ENCODE measurements around the gene ST3GAL5.

Gene ST3GAL5

DNA sequence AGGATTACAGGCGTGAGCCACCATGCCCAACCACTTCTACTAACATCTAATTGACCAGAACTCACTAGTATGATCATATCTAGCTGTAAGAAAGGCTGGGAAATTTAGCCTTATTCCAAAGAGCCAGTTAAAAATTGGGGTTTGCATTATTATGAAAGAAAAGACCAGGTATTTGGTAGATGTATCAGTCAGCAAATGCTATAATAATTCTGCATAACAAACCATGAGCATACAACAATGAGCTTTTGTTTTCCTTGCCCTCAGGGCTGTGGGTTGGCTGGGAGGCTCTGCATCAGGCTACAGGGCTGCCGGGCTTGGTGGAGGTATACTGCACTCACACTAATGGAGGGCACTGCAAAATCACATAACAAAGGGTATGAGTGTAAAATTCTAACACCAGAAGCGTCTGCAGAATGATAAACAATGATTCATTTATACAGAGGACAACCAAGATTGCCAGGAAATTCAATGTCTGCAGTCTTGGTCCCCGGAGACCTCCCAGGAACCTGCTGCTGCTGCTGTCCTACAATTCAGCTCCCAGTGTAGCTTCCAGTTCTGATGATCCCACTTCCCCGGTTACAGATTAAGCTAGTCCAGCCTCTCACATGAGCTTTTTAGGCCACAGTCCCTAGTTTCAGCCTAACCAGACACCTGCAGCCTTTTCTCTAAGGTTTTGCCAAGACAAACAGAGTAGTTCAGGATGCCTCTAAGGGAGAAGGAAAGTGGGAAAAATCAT lies 32.2 kb upstream of the ST3GAL5 start:
- DNase-seq, result no peak
- Histone ChIP-seq H3K27me3 (ENCODE audit: insufficient read depth, low read depth, severe bottlenecking) (no peaks in the 10 kb centered on the region), H3K4me3 (ENCODE audit: low read depth, low read length) (no peak overlapping the region), H3K36me3 (no peaks in the 10 kb centered on the region), H3K9me3 (ENCODE audit: severe bottlenecking) (no peaks in the 10 kb centered on the region), H3K27ac (no peak overlapping the region)
- TF ChIP-seq, protein P1, sequence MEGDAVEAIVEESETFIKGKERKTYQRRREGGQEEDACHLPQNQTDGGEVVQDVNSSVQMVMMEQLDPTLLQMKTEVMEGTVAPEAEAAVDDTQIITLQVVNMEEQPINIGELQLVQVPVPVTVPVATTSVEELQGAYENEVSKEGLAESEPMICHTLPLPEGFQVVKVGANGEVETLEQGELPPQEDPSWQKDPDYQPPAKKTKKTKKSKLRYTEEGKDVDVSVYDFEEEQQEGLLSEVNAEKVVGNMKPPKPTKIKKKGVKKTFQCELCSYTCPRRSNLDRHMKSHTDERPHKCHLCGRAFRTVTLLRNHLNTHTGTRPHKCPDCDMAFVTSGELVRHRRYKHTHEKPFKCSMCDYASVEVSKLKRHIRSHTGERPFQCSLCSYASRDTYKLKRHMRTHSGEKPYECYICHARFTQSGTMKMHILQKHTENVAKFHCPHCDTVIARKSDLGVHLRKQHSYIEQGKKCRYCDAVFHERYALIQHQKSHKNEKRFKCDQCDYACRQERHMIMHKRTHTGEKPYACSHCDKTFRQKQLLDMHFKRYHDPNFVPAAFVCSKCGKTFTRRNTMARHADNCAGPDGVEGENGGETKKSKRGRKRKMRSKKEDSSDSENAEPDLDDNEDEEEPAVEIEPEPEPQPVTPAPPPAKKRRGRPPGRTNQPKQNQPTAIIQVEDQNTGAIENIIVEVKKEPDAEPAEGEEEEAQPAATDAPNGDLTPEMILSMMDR (IDR thresholded peaks at IDR 0.05; ENCODE audit: low read depth, low read length), result no peak

DNA sequence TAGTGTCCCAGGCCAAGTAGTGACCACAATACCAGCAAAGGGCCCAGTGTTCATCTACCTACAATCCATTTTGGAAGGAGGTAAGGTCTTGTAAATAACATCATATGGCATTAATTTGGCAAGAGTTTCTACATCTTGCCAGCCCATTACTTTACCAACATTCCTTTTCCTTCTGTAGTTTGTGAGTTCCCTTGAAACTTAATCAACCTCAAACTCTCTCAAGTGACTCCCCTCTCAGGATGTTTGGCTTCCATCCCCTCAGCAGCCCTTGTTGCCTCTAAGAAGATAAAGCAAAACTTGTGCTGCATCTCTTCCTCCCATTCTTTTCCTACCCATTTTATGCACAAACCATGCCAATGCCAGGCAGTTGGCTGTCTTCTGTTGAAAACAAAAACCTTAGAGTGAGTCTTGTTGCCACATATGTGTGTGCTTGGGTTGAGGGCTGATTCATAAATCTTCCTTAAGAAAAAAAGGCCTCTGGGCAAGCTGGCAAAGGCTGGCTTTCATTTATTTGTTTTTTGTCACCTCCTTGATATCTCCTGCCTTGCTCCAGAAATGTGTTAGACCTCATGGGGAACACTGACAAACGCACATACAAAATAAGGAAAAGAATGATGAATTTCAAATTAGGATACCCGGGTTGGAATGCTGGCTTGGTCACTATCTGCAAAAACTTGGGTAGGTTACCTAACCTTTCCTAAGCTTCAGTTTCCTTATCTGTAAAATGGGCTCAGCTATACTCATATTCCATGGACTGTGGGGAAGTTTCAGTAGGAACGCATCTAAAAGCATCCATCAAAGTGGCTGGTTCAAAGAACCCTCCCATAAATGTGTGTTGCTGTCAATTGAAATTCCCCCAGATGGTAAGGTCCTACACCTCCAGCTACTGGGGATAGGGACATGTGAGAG lies 29.4 kb upstream of the ST3GAL5 start:
- Histone ChIP-seq H3K27me3 (ENCODE audit: insufficient read depth, low read depth, severe bottlenecking) (no peaks in the 10 kb centered on the region), H3K9me3 (ENCODE audit: severe bottlenecking) (no peaks in the 10 kb centered on the region), H3K4me3 (ENCODE audit: low read depth, low read length) (no peak overlapping the region), H3K27ac (no peak overlapping the region), H3K36me3 (no peaks in the 10 kb centered on the region)
- TF ChIP-seq, protein P1 (IDR thresholded peaks at IDR 0.05; ENCODE audit: low read depth, low read length), result no peak
- DNase-seq, result no peak

- Histone ChIP-seq H3K36me3 (no peaks in the 10 kb centered on the region), H3K4me3 (ENCODE audit: low read depth, low read length) (no peak overlapping the region), H3K9me3 (ENCODE audit: severe bottlenecking) (no peaks in the 10 kb centered on the region), H3K27ac (no peak overlapping the region), H3K27me3 (ENCODE audit: insufficient read depth, low read depth, severe bottlenecking) (no peaks in the 10 kb centered on the region)
- DNase-seq, result no peak
- TF ChIP-seq, protein P1 (IDR thresholded peaks at IDR 0.05; ENCODE audit: low read depth, low read length), result no peak
Observed at GRCh38 chr2:85915606-85916303, 27.0 kb upstream of the ST3GAL5 start.

DNA sequence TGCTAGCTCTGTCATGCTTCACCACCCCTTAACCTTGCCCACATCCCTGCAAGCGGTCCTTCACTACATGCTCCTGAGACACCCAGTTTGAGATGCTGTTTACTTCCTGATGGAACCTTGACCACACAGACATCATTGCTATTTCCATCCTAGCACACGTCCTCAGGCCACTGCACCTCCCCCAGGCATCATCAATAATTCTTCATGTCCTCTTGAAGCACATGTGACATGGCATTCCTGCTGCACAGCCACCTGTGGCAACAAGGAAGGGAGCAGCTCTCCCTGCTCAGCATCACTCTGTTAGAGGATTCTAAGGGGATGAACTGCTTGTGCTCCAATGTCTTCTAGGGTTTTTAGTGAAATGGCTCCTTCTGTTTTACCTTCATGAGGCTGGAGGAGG lies 26.1 kb upstream of the ST3GAL5 start:
- H3K27me3 ChIP-seq (ENCODE audit: insufficient read depth, low read depth, severe bottlenecking), result no peaks in the 10 kb centered on the region
- H3K4me3 ChIP-seq (ENCODE audit: low read depth, low read length), result no peak overlapping the region
- TF ChIP-seq, protein P1 (IDR thresholded peaks at IDR 0.05; ENCODE audit: low read depth, low read length), result no peak
- no peaks in the 10 kb centered on the region for H3K36me3 ChIP-seq
- DNase-seq, result no peak
- no peak overlapping the region for H3K27ac ChIP-seq
- H3K9me3 ChIP-seq (ENCODE audit: severe bottlenecking), result no peaks in the 10 kb centered on the region

- H3K36me3 ChIP-seq, result no peaks in the 10 kb centered on the region
Observed at GRCh38 chr2:85913884-85914881, 25.4 kb upstream of the ST3GAL5 start.

More at GRCh38 chr2:85913884-85914881, 25.4 kb upstream of the ST3GAL5 start:
- DNase-seq, result no peak
- TF ChIP-seq, protein P1 (IDR thresholded peaks at IDR 0.05; ENCODE audit: low read depth, low read length), result no peak
- Histone ChIP-seq H3K4me3 (ENCODE audit: low read depth, low read length) (no peak overlapping the region), H3K27ac (no peak overlapping the region), H3K9me3 (ENCODE audit: severe bottlenecking) (no peaks in the 10 kb centered on the region), H3K27me3 (ENCODE audit: insufficient read depth, low read depth, severe bottlenecking) (no peaks in the 10 kb centered on the region)
